HG02852 (cell line): ENCODE data around the gene COG5.
"Not testable (repeated sequence)": the region's sequence is repeated elsewhere in the genome, so short reads cannot be mapped to it uniquely, and the experiment has no call there.

Source experiments
- ATAC-seq: cut with Tn5 transposase; IDR thresholded peaks from one replicate; pipeline ENCODE4 v1.9.1; 2021; ENCODE audit warnings: mild to moderate bottlenecking, moderate library complexity; ENCODE audit not compliant: unreplicated experiment

Gene COG5

DNA sequence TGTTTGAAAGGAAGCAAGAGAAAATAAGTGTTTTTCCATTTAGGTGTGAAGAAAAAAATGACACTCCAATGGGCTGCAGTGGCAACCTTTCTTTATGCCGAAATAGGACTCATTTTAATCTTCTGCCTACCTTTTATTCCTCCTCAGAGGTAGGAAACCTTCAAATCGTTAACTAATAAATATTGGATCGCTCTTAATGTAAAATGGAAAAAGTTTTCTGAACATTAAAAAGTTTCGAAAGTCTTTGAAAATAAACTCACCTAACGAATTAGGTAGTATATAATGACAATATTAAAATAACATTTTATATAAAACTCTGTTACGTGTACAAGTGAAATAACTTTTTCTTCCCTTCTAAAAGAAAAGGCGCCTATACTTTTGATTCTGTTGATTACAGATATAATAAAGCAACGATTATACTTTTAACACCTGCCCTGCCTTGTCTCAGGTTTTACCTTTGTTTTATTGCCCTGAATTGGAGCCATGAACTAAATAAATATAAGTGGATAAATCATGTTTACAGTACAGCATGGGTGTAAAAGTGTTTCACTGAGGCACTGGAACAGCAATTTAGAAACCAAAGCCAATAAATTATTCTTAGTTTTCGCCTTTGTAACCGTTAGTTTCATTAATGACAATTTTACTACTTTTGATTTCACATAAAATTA lies 17.1 kb upstream of the COG5 start:
- no peak for ATAC-seq

GRCh38 chr7:107579885-107580715 lies 16.4 kb upstream of the COG5 start, which contains the start of gene BCAP29:
BCAP29 (plus strand) TSS chr7:107580246; CDS start chr7:107580773, 527 bp downstream.
- peak; percentile 93 for ATAC-seq

GRCh38 chr7:107579554-107579884 lies 15.8 kb upstream of the COG5 start:
- ATAC-seq = peak; percentile 2

- ATAC-seq = no peak
Observed at GRCh38 chr7:107573537-107573936, 9.8 kb upstream of the COG5 start.

- ATAC-seq = no peak
Observed at GRCh38 chr7:107570298-107570697, 6.6 kb upstream of the COG5 start.

DNA sequence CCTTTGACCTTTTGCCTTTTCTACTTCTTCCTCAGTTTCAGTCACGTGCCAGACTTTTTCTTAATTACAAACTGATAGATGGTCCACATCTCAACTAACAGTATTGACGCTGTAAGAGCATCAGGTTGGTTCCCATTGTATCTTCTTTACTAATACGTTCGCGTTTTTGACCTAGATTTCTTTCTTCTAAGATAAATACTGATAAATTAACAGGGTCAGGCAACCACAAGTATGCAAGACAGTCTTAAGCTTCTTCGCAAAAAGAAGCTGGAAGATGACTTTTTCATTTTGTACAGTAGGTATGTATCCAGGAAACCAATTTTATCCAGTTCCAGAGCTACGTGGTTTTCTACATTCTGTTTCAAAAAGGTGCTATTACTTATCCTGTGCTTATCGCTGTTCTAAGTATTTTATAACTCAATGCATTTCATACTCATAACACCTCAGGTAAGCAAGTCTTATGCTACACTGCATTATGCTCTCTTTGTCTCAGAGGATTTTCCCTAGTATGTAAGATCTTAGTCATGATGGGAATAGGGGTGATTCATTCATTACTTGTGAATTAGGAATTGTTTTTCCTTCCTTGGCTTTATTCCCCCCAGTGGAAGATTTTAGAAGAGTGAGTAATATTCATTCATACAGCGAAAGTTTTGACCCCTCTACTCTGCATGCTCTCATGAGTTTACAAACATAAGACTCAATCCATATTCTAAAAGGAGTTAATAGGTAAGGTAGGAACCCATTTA lies 1.0 kb upstream of the COG5 start:
- ATAC-seq = no peak

GRCh38 chr7:107563081-107563774 lies 492 bp downstream of the COG5 start:
- peak; percentile 65 for ATAC-seq

DNA sequence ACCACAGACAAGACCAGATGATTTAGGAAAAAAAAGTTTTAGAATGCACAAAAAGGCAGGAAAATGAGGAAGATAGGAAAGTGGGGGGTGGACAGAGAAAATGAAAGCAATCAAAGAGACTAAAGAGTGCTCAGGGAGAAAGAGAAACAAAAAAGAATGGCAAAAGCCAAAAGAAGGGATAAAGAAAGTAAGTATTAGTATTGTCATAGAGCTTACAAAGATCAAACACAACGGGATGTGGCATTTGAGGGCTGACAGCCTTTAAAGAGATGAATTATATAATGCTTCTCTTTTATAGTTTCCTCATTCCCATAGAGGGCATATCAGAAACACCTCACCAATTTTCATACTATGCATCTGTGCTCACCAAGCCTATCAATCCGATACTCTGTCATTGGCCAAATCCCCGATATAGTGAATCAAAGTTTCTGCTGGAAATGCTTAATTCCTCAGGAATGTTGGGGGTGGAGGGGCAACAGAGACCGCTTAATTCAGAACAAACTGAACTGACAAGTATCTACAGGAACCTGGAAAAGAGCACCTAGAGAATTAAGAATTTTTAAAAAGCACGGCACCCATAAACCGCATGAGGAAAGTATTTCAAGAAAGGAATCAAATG lies 2.7 kb downstream of the COG5 start:
- no peak for ATAC-seq

- no peak for ATAC-seq
Observed at GRCh38 chr7:107559864-107560263, 3.9 kb downstream of the COG5 start.

DNA sequence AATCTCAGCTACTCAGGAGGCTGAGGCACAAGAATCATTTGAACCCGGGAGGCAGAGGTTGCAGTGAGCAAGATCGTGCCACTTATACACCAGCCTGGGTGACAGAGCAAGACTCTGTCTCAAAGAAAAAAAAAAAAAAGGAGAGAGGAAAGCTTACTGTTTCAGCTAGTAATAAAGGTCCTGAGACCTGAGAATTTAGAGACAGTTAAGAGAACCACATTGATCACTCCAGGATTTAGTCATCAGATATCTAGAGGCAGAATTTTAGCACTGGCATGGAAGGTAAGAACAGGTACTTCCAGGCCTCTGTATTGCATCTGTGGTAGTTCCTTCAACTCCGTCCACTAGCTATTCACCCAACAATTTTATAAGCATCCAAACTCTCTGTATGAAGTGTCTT lies 7.8 kb downstream of the COG5 start:
- no peak for ATAC-seq

- ATAC-seq = no peak
Observed at GRCh38 chr7:107551936-107552335, 11.8 kb downstream of the COG5 start.

GRCh38 chr7:107544848-107545591 lies 18.7 kb downstream of the COG5 start:
- no peak for ATAC-seq

GRCh38 chr7:107543338-107543993 lies 20.3 kb downstream of the COG5 start:
- no peak for ATAC-seq

DNA sequence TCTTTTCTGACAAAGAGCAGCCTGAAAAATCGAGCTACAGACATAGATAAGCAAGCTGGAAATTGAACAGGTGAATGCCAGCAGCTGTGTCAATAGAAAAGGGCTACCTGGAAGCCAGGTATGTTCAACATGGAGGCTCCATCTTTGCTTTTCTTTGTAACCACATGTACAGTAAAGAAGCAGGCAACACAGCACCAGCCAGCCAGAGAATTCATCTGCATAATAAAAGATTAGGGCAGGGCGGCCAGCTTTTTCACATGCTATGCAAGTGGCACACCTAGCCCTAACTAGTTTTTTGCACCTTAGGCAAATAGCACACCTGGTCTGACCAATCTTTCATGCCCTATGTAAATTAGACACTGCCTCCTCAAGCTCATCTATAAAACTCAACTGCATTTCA lies 25.7 kb downstream of the COG5 start:
- ATAC-seq = no peak

DNA sequence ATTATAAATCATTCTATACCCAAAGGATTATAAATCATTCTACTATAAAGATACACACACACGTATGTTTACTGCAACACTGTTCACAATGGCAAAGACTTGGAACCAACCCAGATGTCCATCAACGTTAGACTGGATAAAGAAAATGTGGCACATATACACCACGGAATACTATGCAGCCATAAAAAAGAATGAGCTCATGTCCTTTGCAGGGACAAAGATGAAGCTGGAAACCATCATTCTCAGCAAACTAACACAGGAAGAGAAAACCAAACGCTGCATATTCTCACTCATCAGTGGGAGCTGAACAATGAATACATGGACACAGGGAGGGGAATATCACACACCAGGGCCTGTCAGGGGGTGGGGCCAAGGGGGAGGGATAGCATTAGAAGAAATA lies 26.5 kb downstream of the COG5 start:
- ATAC-seq = not testable (repeated sequence)

- ATAC-seq = no peak
Observed at GRCh38 chr7:107534139-107534538, 29.6 kb downstream of the COG5 start.

DNA sequence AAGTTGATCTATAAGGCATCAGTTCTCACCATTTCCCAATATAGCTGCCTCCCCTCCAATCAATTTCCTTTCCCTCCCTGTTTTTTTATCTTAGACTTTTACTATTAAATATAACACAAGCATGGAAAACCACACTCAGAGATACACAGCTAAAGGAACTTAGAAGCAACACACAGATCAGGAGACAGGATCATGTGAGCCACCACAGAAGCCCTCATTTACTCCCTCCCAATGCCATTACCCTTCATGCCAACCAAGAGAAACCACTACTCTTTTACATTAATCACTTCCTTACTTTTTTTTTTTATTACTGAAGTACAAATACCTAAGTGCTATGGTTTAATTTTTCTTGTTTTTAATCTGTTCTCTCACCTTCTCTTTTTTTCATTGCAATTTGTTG lies 33.0 kb downstream of the COG5 start:
- no peak for ATAC-seq

GRCh38 chr7:107528461-107528860 lies 35.3 kb downstream of the COG5 start:
- ATAC-seq = no peak

GRCh38 chr7:107527196-107527595 lies 36.5 kb downstream of the COG5 start:
- no peak for ATAC-seq
